Measurements from ENCODE around the gene GALNS. TPM values are rescaled to one million over a fixed set of nuclear protein-coding genes. Genes with fewer than 3 reads are reported as not detected.
"Not testable (repeated sequence)": the region's sequence is repeated elsewhere in the genome, so short reads cannot be mapped to it uniquely, and the experiment has no call there.

GALNS gene
- polyA plus RNA-seq, 4 donors: 21.3 to 23.4 (median 22.7) TPM

DNA sequence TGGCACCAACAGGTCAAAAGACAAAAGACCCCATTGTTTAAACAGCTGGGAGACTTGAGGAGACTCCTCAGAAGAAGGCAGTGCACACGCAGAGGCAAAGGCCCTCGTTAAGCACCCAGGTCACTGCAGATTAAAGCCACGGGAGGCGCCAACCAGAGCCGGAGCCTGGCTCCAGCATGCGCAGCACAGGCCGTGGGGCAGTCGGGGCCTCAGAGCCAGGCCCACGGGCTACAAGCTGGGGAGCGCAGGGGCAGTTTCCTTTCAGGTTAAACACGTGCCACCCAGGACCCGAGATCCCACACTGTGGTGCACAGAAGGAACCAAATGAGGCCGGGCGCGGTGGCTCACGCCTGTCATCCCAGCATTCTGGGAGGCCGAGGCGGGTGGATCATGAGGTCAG lies 80.9 kb downstream of the GALNS start:
- DNase-seq (ENCODE audit: low read depth in 4 of 4, low spot score in 3 of 4): no peak

GRCh38 chr16:88774544-88775393 lies 82.0 kb downstream of the GALNS start:
- no peak for DNase-seq (ENCODE audit: low read depth in 4 of 4, low spot score in 3 of 4)

DNA sequence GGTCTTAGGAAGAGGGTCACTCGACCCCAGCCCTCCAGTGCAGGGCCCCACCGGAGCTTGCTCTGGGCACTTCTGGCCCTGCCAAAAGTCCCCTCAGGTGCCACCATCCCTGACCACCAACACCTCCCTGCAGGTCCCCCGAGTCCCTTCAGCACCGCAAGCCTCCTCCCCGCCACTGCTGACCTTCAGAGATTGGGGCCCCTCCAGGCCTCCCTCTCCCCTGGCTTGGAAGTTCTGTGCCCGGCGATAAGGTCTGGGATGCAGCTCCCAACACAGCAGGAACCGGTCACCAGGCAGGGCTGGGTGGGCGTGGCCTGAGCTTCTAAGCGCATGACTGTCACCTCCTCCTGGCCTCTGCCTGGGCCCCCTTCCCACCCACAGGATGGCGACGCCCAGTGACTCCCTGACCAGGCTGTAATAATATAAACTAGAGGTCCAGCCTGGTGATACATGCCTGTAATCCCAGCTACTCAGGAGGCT lies 82.9 kb downstream of the GALNS start:
- DNase-seq (ENCODE audit: low read depth in 4 of 4, low spot score in 3 of 4): no peak

DNA sequence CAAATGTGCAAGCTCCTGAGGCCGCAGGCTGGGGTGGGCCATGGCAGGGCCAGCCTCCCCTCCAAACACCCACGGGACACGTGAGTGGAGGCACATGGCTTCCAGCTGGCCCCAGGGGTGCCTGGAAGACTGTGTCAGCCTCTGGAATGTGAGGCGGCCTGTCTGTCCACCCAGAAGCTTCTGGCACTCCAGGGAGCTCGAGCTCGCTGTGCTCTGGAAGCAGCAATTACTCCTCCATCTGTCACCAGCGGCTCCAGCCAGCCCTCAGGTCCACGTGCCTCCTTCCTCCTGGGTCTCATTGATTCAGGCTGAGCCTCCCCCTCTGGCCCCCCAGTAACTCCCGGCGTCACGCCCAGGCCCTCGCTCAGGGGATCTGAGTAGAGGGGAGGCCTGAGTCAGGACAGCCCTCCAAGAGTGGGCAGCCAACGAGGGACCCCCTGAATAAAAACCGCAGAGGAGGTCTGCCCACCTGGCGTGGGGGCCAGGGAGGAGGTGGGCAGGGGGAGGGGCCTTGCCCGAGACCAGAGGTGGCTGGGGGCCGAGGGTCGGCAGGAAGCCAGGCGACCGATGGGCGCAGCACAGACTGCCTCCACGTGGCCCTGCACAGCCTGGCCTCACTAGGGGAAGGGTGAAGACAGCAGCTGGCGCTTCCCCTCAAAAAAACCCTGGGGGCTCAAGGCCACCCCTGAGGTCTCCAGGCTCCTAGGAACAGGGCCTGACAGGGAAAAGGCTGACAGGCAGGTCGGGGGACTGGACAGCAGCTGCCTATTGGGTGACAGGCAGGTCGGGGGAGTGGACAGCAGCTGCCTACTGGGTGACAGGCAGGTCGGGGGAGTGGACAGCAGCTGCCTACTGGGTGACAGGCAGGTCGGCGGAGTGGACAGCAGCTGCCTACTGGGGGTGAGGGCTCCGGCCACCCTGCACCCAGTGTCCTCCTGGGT lies 83.6 kb downstream of the GALNS start:
- DNase-seq (ENCODE audit: low read depth in 4 of 4, low spot score in 3 of 4): no peak

DNA sequence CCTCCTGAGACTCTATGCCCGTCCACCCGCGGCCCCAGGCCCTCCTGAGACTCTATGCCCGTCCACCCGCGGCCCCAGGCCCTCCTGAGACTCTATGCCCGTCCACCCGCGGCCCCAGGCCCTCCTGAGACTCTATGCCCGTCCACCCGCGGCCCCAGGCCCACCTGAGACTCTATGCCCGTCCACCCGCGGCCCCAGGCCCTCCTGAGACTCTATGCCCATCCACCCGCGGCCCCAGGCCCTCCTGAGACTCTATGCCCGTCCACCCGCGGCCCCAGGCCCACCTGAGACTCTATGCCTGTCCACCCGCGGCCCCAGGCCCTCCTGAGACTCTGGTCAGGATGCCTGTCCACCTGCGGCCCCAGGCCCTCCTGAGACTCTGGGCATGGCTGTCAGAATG lies 85.0 kb downstream of the GALNS start:
- DNase-seq (ENCODE audit: low read depth in 4 of 4, low spot score in 3 of 4): not testable (repeated sequence)

- no peak for DNase-seq (ENCODE audit: low read depth in 4 of 4, low spot score in 3 of 4)
Observed at GRCh38 chr16:88771294-88771772, 85.4 kb downstream of the GALNS start.

- DNase-seq (ENCODE audit: low read depth in 4 of 4, low spot score in 3 of 4): peak in 1 of 4 donors; percentile 78
Observed at GRCh38 chr16:88770461-88771293, 86.1 kb downstream of the GALNS start.

DNA sequence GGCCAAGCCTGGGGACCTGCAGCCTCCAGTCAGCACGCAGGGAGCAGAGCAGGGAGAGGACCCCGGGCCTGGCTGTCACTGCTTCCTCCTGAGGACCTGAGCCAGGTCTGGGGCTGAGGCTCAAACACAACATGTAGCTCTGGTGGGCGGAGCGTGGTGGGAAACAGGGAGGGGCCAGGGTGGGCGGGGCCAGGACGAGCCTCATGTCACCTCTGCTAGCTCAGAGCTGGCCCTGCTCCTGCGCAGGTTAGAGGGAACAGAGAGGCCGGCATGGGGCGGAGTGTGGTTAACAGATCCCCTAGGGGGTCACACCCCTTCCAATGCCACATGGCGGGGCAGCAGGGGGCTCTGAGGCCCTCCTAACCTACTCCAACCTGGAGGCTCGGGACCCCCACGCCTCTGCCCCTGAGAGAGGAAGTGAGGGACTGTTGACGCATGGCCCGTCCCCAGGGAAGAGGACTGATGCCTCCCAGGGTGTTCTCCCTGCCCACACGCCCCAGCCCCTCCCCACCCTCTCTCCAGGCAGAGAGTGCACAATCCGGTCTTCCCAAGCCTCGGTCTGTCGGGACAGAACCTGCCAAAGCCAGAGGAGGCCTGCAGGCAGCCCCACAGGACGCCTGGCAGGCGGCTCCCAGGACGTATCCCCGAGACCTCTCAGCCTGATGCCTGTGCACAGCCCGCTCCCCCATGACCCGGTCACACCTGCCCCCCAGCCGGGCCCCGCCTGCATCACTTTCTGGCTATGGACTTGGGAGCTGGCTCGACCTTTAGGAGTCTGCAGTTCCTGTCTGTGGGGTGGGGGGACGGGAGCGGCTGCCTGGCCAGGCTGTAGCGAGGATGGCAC lies 86.9 kb downstream of the GALNS start:
- DNase-seq (ENCODE audit: low read depth in 4 of 4, low spot score in 3 of 4): no peak

GRCh38 chr16:88768071-88768783 lies 88.5 kb downstream of the GALNS start:
- no peak for DNase-seq (ENCODE audit: low read depth in 4 of 4, low spot score in 3 of 4)

GRCh38 chr16:88767546-88768070 lies 89.1 kb downstream of the GALNS start:
- no peak for DNase-seq (ENCODE audit: low read depth in 4 of 4, low spot score in 3 of 4)

DNA sequence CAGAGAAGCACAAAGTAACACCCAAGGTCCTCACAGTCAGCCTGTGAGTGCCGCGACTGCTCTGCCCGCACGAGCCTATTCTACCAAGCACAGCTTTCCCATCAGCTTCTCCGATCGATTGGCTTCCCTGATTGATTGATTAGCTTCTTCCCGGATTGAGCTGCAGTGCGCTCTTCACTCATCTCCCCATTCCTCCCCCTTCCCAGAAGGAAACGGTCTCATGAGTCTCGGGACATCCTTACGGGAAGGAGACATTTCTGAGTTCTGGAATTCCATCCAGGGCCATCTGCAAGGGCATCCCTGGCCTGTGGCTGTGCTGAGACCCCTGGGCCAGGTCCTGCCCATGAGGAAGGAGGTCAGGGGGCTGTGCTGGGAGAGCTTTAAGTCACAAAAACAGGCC lies 89.8 kb downstream of the GALNS start:
- DNase-seq (ENCODE audit: low read depth in 4 of 4, low spot score in 3 of 4): no peak

DNA sequence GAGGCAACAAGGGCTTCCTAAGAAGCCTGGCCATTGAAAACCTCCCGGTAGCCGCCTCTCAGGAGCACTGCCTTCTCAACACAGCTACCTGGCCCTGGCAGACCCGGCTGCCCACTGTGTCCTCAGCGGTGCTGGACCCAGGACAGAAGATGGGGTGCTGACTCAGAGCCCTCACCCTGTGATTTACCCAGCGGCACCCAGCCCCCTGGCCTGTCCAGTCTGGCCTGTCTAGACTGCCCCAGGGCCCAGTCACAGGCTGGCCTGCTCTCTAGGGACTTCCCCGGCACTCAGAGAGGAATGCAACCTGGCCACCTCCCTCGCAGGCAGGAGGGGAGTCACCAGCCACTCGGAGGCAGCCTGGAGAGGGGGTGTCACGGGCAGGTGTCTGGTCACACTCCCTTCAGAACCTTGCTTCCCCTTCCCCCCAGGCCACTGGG lies 91.8 kb downstream of the GALNS start:
- DNase-seq (ENCODE audit: low read depth in 4 of 4, low spot score in 3 of 4): no peak

- DNase-seq (ENCODE audit: low read depth in 4 of 4, low spot score in 3 of 4): no peak
Observed at GRCh38 chr16:88764080-88764479, 92.7 kb downstream of the GALNS start.

Other genes with a start within 250 kb of the GALNS start
- under 1 TPM in 1 of 4 donors, not detected in 3; 0.20 TPM for gene IL17C, start 218.4 kb downstream of the GALNS start, polyA plus RNA-seq (ENCODE audit: insufficient read length in 4 of 4)
- gene CYBA, start 205.9 kb downstream of the GALNS start, polyA plus RNA-seq (ENCODE audit: insufficient read length in 4 of 4): 100 to 1,000 TPM; 102 to 202 (median 108) TPM
- gene MVD, start 193.9 kb downstream of the GALNS start, polyA plus RNA-seq (ENCODE audit: insufficient read length in 4 of 4): 10 to 100 TPM; 25.4 to 40.6 (median 27.4) TPM
- under 1 TPM; 0.39 to 0.86 (median 0.60) TPM for gene SNAI3, start 170.4 kb downstream of the GALNS start, polyA plus RNA-seq (ENCODE audit: insufficient read length in 4 of 4)
- 10 to 100 TPM; 14.1 to 21.7 (median 19.9) TPM for gene RNF166, start 150.5 kb downstream of the GALNS start, polyA plus RNA-seq (ENCODE audit: insufficient read length in 4 of 4)
- gene CTU2, start 150.4 kb downstream of the GALNS start, polyA plus RNA-seq (ENCODE audit: insufficient read length in 4 of 4): 10 to 100 TPM; 10.3 to 17.9 (median 10.8) TPM
- gene PIEZO1, start 71.7 kb downstream of the GALNS start, polyA plus RNA-seq (ENCODE audit: insufficient read length in 4 of 4): 10 to 100 TPM; 25.6 to 55.5 (median 32.9) TPM
- 10 to 100 TPM; 14.4 to 21.9 (median 14.9) TPM for gene CDT1, start 53.2 kb downstream of the GALNS start, polyA plus RNA-seq (ENCODE audit: insufficient read length in 4 of 4)
- gene APRT, start 45.0 kb downstream of the GALNS start, polyA plus RNA-seq (ENCODE audit: insufficient read length in 4 of 4): 100 to 1,000 TPM in 1 of 4 donors, 10 to 100 TPM in 3; 80.7 to 126 (median 87.1) TPM
- 10 to 100 TPM; 73.2 to 90.6 (median 80.1) TPM for gene TRAPPC2L, start 180 bp upstream of the GALNS start, polyA plus RNA-seq (ENCODE audit: insufficient read length in 4 of 4)
- gene PABPN1L, start 9.7 kb upstream of the GALNS start, polyA plus RNA-seq (ENCODE audit: insufficient read length in 4 of 4): under 1 TPM in 1 of 4 donors, not detected in 3; 0.09 TPM
- 1 to 10 TPM; 2.4 to 3.3 (median 2.8) TPM for gene CBFA2T3, start 120.3 kb upstream of the GALNS start, polyA plus RNA-seq (ENCODE audit: insufficient read length in 4 of 4)
- 10 to 100 TPM; 30.4 to 35.7 (median 31.4) TPM for gene ACSF3, start 236.9 kb upstream of the GALNS start, polyA plus RNA-seq (ENCODE audit: insufficient read length in 4 of 4)